Cardiac fibroblast (primary cell): ENCODE results near the gene ERGIC1.

Experiments
- DNase-seq, 2 donors: peaks; one replicate each; pipeline versions ENCODE4 v3.0.0 to v3.0.0-alpha.2; 2010; ENCODE audit warnings: low read depth in 2 of 2
- H3K4me3 ChIP-seq, 2 donors: replicated peaks in 1 of 2; 1 replicate in 1 of 2; 2 replicates in 1 of 2; pipeline ENCODE4 v1.5.1; 2011; ENCODE audit warnings: low read depth in 2 of 2, low read length in 2 of 2, mild to moderate bottlenecking in 2 of 2, moderate library complexity in 1 of 2
- CTCF ChIP-seq: IDR thresholded peaks from one replicate; pipeline ENCODE4 v1.5.1; 2011; ENCODE audit warnings: low read depth, mild to moderate bottlenecking, low read length, inconsistent platforms

Gene ERGIC1

GRCh38 chr5:172815631-172816030 is 18.4 kb upstream of the ERGIC1 start:
- no peak overlapping the region for H3K4me3 ChIP-seq
- TF ChIP-seq CTCF = no peak
- DNase-seq = no peak

- TF ChIP-seq CTCF = no peak
- DNase-seq = peak; percentile 52 to 86
- H3K4me3 ChIP-seq = no peak overlapping the region
These were observed 17.0 kb upstream of the ERGIC1 start for GRCh38 chr5:172816925-172817562.

GRCh38 chr5:172817664-172818063 is 16.4 kb upstream of the ERGIC1 start:
- TF ChIP-seq CTCF = no peak
- no peak for DNase-seq
- no peak overlapping the region for H3K4me3 ChIP-seq

GRCh38 chr5:172818081-172818480 is 16.0 kb upstream of the ERGIC1 start:
- TF ChIP-seq CTCF = no peak
- DNase-seq = no peak
- H3K4me3 ChIP-seq = no peak overlapping the region

- no peak overlapping the region for H3K4me3 ChIP-seq
- no peak for TF ChIP-seq CTCF
- DNase-seq = no peak
These were observed 14.5 kb upstream of the ERGIC1 start for GRCh38 chr5:172819569-172819968.

GRCh38 chr5:172820046-172820767 is 13.8 kb upstream of the ERGIC1 start:
- no peak overlapping the region for H3K4me3 ChIP-seq
- peak; percentile 85 to 86 for DNase-seq
- no peak for TF ChIP-seq CTCF
